HG03135 (cell line): ENCODE measurements around the gene MAPKAPK2.
A peak's percentile ranks its signal among the peaks of the same experiment; 100 is the strongest.
"Not testable (repeated sequence)": the region's sequence is repeated elsewhere in the genome, so short reads cannot be mapped to it uniquely, and the experiment has no call there.

Source experiments
- ATAC-seq: cut with Tn5 transposase; IDR thresholded peaks from one replicate; pipeline ENCODE4 v1.9.1; 2021; ENCODE audit warnings: mild to moderate bottlenecking, moderate library complexity; ENCODE audit not compliant: unreplicated experiment

The MAPKAPK2 gene

GRCh38 chr1:206684478-206685333 is at the start of gene MAPKAPK2:
Gene MAPKAPK2, plus strand, starts transcription at chr1:206684905. Its CDS starts 325 bp downstream, at chr1:206685230.
- ATAC-seq: peak; percentile 48

GRCh38 chr1:206635080-206635977 is 49.4 kb upstream of the MAPKAPK2 start, which contains the start of gene DYRK3:
Gene DYRK3, plus strand, starts transcription at chr1:206635536. Its CDS starts 168 bp downstream, at chr1:206635704.
- ATAC-seq: peak; percentile 89

GRCh38 chr1:206635978-206636345 is 48.7 kb upstream of the MAPKAPK2 start:
- no peak for ATAC-seq

- ATAC-seq: no peak
Measured at GRCh38 chr1:206636671-206637070, 48.0 kb upstream of the MAPKAPK2 start.

- ATAC-seq: no peak
Measured at GRCh38 chr1:206637605-206638004, 47.1 kb upstream of the MAPKAPK2 start.

- ATAC-seq: not testable (repeated sequence)
Measured at GRCh38 chr1:206642074-206642473, 42.6 kb upstream of the MAPKAPK2 start.

- ATAC-seq: no peak
Measured at GRCh38 chr1:206643118-206643698, 41.5 kb upstream of the MAPKAPK2 start.

- no peak for ATAC-seq
Measured at GRCh38 chr1:206646504-206646903, 38.2 kb upstream of the MAPKAPK2 start.

GRCh38 chr1:206647224-206647623 is 37.5 kb upstream of the MAPKAPK2 start:
- ATAC-seq: no peak

GRCh38 chr1:206649261-206649921 is 35.3 kb upstream of the MAPKAPK2 start:
- ATAC-seq: no peak

GRCh38 chr1:206651014-206651413 is 33.7 kb upstream of the MAPKAPK2 start:
- no peak for ATAC-seq

GRCh38 chr1:206651958-206652890 is 32.5 kb upstream of the MAPKAPK2 start:
- ATAC-seq: no peak

- ATAC-seq: no peak
Measured at GRCh38 chr1:206653715-206654459, 30.8 kb upstream of the MAPKAPK2 start.

- ATAC-seq: no peak
Measured at GRCh38 chr1:206654828-206655227, 29.9 kb upstream of the MAPKAPK2 start.

- no peak for ATAC-seq
Measured at GRCh38 chr1:206655471-206655882, 29.2 kb upstream of the MAPKAPK2 start.

- ATAC-seq: no peak
Measured at GRCh38 chr1:206656936-206657335, 27.8 kb upstream of the MAPKAPK2 start.

GRCh38 chr1:206657751-206658150 is 27.0 kb upstream of the MAPKAPK2 start:
- ATAC-seq: no peak

GRCh38 chr1:206658264-206658980 is 26.3 kb upstream of the MAPKAPK2 start:
- ATAC-seq: no peak
